IgD-negative memory B cell (primary cell): Measurements from ENCODE around the gene LRRC8A. TPM values are rescaled to one million over a fixed set of nuclear protein-coding genes. Genes with fewer than 3 reads are reported as not detected.

Source experiments
- H3K27ac Mint-ChIP-seq, 3 donors: one replicate each; pipeline ENCODE4 v1.8.0; 2020 to 2022; ENCODE audit warnings: mild to moderate bottlenecking in 3 of 3, mixed read lengths in 3 of 3, moderate library complexity in 1 of 3
- H3K27me3 Mint-ChIP-seq: one replicate; pipeline ENCODE4 v1.8.0; 2021; ENCODE audit warnings: mixed read lengths
- H3K36me3 Mint-ChIP-seq: one replicate; pipeline ENCODE4 v1.8.0; 2020; ENCODE audit warnings: mild to moderate bottlenecking, mixed read lengths
- H3K4me1 Mint-ChIP-seq, 3 donors: one replicate each; pipeline ENCODE4 v1.8.0; 2020 to 2022; ENCODE audit warnings: mixed read lengths in 3 of 3, mild to moderate bottlenecking in 1 of 3
- H3K4me3 Mint-ChIP-seq, 4 donors: one replicate each; pipeline ENCODE4 v1.8.0; 2020 to 2022; ENCODE audit warnings: mild to moderate bottlenecking in 4 of 4, mixed read lengths in 4 of 4, moderate library complexity in 3 of 4
- H3K9me3 Mint-ChIP-seq, 3 donors: one replicate each; pipeline ENCODE4 v1.8.0; 2020 to 2021; ENCODE audit warnings: mixed read lengths in 3 of 3, mild to moderate bottlenecking in 1 of 3
- polyA plus RNA-seq: library from polyadenylated mRNA; unstranded; fragments of 300-500 nt; fragmentation: Illumina TruSeq; gene quantifications from one replicate; pipeline ENCODE4 v1.2.3, GENCODE V29; 2021

The LRRC8A gene
- polyA plus RNA-seq, 1 donor from 2014 or later: 26.2 TPM

GRCh38 chr9:128902351-128903078, 20.6 kb downstream of the LRRC8A start:
- peak overlapping the region; percentile 74 to 94 (median 90) for H3K4me3 Mint-ChIP-seq
- H3K27ac Mint-ChIP-seq: peak overlapping the region; percentile 98 to 100 (median 99)
- peaks cover 7% of the 10 kb centered on the region for H3K36me3 Mint-ChIP-seq
- H3K4me1 Mint-ChIP-seq: peaks cover 26 to 32% (median 28%) of the 10 kb centered on the region in 3 donors
- no peaks in the 10 kb centered on the region for H3K27me3 Mint-ChIP-seq
- no peaks in the 10 kb centered on the region for H3K9me3 Mint-ChIP-seq

DNA sequence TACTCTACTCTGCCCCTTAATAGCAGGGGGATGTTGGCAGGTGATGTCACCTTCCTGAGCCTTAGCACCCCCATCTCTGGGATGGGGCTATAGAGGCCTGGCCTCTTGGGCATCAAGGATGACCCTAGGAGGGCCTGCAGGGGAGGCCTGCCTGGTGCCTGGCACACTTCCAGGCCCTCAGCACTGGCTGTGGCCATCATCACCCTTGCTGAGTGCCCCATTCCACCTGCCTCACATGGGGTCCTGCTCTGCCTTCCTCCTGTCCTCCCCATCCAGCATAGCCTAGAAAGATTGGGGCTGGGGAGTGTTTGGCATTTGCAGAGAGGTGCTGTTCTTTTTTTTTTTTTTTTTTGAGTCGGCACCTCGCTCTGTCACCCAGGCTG, 21.1 kb downstream of the LRRC8A start:
- H3K36me3 Mint-ChIP-seq: peaks cover 7% of the 10 kb centered on the region
- H3K4me1 Mint-ChIP-seq: peaks cover 24 to 31% (median 28%) of the 10 kb centered on the region in 3 donors
- peak overlapping the region; percentile 98 to 100 (median 99) for H3K27ac Mint-ChIP-seq
- H3K27me3 Mint-ChIP-seq: no peaks in the 10 kb centered on the region
- H3K9me3 Mint-ChIP-seq: no peaks in the 10 kb centered on the region
- H3K4me3 Mint-ChIP-seq: peak overlapping the region in 2 of 4 donors; percentile 87 to 94

- Mint-ChIP-seq H3K4me3 (no peak overlapping the region), H3K4me1 (peaks cover 22 to 24% (median 23%) of the 10 kb centered on the region in 3 donors), H3K27me3 (no peaks in the 10 kb centered on the region), H3K27ac (peak overlapping the region; percentile 39 to 98 (median 78)), H3K36me3 (peaks cover 9% of the 10 kb centered on the region), H3K9me3 (no peaks in the 10 kb centered on the region)
These were observed 22.1 kb downstream of the LRRC8A start for GRCh38 chr9:128903871-128904620.

- Mint-ChIP-seq H3K9me3 (no peaks in the 10 kb centered on the region), H3K27ac (peak overlapping the region in 1 of 3 donors; percentile 67), H3K27me3 (no peaks in the 10 kb centered on the region), H3K4me3 (no peak overlapping the region), H3K4me1 (peaks cover 11 to 16% (median 13%) of the 10 kb centered on the region in 3 donors), H3K36me3 (peaks cover 11% of the 10 kb centered on the region)
These were observed 24.0 kb downstream of the LRRC8A start for GRCh38 chr9:128905964-128906363.

GRCh38 chr9:128906741-128907140, 24.8 kb downstream of the LRRC8A start:
- Mint-ChIP-seq H3K27ac (peak overlapping the region in 1 of 3 donors; percentile 58), H3K9me3 (no peaks in the 10 kb centered on the region), H3K4me1 (peaks cover 11 to 16% (median 14%) of the 10 kb centered on the region in 3 donors), H3K36me3 (peaks cover 13% of the 10 kb centered on the region), H3K27me3 (no peaks in the 10 kb centered on the region), H3K4me3 (no peak overlapping the region)

GRCh38 chr9:128908372-128908771, 26.4 kb downstream of the LRRC8A start:
- peaks cover 13% of the 10 kb centered on the region for H3K36me3 Mint-ChIP-seq
- no peaks in the 10 kb centered on the region for H3K27me3 Mint-ChIP-seq
- no peak overlapping the region for H3K27ac Mint-ChIP-seq
- H3K9me3 Mint-ChIP-seq: no peaks in the 10 kb centered on the region
- peaks cover 0 to 12% (median 10%) of the 10 kb centered on the region in 3 donors for H3K4me1 Mint-ChIP-seq
- no peak overlapping the region for H3K4me3 Mint-ChIP-seq

- H3K27ac Mint-ChIP-seq: peak overlapping the region in 1 of 3 donors; percentile 58
- no peaks in the 10 kb centered on the region for H3K27me3 Mint-ChIP-seq
- peaks cover 13% of the 10 kb centered on the region for H3K36me3 Mint-ChIP-seq
- no peak overlapping the region for H3K4me3 Mint-ChIP-seq
- peaks cover 0 to 10% (median 8%) of the 10 kb centered on the region in 3 donors for H3K4me1 Mint-ChIP-seq
- H3K9me3 Mint-ChIP-seq: no peaks in the 10 kb centered on the region
These were observed 27.9 kb downstream of the LRRC8A start for GRCh38 chr9:128909859-128910258.

DNA sequence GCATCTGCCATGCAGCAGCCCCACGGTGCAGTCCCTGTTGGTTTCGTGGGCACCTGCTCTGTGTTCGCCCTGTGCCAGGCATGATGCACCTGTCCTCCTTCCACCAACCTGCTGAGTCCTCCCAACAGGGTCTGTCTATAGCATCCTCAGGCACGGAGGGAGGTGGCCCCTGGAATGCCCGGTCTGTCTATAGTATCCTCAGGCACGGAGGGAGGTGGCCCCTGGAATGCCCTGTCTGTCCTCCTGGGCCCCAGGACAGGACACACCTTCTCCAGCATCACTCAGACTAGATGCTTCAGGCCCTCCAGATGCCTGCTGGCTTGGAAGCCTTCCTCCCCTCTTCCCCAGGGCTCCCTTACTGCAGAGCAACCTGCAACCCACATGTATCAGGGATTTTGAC, 29.0 kb downstream of the LRRC8A start:
- Mint-ChIP-seq H3K4me1 (peaks cover 0 to 7% (median 6%) of the 10 kb centered on the region in 3 donors), H3K9me3 (no peaks in the 10 kb centered on the region), H3K4me3 (no peak overlapping the region), H3K36me3 (peaks cover 13% of the 10 kb centered on the region), H3K27me3 (no peaks in the 10 kb centered on the region), H3K27ac (no peak overlapping the region)

DNA sequence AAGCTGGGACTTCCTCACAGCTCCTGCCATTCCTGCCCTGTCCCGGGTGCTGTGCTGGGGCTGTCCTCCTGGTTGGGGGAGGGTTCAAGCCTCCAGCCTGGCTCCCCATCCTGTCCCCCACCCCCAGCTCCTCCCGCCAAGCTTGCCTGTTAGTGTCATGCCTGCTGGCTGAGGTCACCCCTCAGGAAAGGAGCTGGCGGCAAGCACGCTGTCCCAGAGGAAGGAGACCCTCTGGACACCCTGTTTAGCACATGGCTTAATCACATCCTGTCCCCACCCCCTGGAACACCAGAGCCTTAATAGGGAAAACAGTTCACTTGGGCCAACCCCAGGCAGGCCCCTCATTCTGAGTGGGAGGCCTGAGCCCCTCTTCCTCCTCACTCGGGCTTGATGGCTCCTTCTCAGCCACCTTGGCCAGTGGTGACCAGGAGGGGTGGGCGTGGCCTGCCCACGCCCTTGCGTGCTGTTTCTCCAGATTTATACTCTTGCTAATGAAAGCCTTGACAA, 29.6 kb downstream of the LRRC8A start:
- Mint-ChIP-seq H3K4me1 (peaks cover 0 to 7% (median 5%) of the 10 kb centered on the region in 3 donors), H3K9me3 (no peaks in the 10 kb centered on the region), H3K36me3 (peaks cover 12% of the 10 kb centered on the region), H3K27ac (no peak overlapping the region), H3K27me3 (no peaks in the 10 kb centered on the region), H3K4me3 (no peak overlapping the region)

- peaks cover 0 to 7% (median 4%) of the 10 kb centered on the region in 3 donors for H3K4me1 Mint-ChIP-seq
- peak overlapping the region in 1 of 3 donors; percentile 88 for H3K27ac Mint-ChIP-seq
- peaks cover 10% of the 10 kb centered on the region for H3K36me3 Mint-ChIP-seq
- no peaks in the 10 kb centered on the region for H3K27me3 Mint-ChIP-seq
- H3K4me3 Mint-ChIP-seq: no peak overlapping the region
- no peaks in the 10 kb centered on the region for H3K9me3 Mint-ChIP-seq
These were observed 30.4 kb downstream of the LRRC8A start for GRCh38 chr9:128912270-128912853.

DNA sequence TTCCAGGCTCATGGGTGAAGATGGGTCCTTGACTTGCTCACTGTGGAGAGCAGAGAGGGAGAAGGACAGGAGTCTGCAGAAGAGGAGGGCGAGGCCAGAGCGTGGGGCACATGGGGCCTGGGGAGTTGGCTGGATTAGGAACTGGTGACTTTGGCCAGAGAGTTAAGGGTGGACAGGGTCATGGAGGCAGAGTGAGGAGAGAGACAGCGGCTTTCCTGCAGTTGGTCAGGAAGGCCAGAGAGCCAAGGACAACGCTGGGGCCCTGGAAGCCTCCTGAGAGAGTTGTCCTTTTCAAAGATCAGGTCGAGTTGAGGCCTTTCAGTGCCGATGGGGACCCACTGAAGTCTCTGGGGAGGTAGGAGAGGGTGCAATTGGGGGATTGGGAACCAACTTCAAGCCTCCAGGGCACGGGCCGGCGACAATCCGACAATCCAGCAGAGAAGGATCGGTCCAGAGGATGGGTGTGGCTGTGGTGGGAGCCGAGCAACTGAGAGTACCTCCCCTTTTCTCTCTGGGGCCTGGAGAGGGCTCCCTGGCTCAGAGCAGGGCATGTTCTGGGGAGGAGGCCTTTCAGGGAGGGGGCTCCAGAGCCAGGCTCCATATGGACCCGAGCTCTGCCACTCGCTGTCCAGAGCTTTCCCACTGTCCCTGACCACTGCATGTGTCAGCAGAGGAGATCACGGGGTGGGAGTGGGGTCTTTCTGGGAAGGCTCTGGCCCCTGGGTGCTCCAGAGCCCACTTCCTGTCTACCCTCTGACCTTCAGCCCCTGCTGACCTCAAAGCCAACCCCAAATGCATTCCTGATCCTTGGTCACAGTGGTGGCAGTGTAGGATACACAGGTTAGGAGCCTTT, 31.3 kb downstream of the LRRC8A start:
- peaks cover 0 to 7% (median 2%) of the 10 kb centered on the region in 3 donors for H3K4me1 Mint-ChIP-seq
- peak overlapping the region in 1 of 3 donors; percentile 88 for H3K27ac Mint-ChIP-seq
- no peak overlapping the region for H3K4me3 Mint-ChIP-seq
- peaks cover 11% of the 10 kb centered on the region for H3K36me3 Mint-ChIP-seq
- H3K9me3 Mint-ChIP-seq: no peaks in the 10 kb centered on the region
- H3K27me3 Mint-ChIP-seq: no peaks in the 10 kb centered on the region

- Mint-ChIP-seq H3K27ac (peak overlapping the region in 1 of 3 donors; percentile 53), H3K36me3 (peaks cover 7% of the 10 kb centered on the region), H3K4me1 (peaks cover 0 to 7% (median 2%) of the 10 kb centered on the region in 3 donors), H3K4me3 (no peak overlapping the region), H3K9me3 (no peaks in the 10 kb centered on the region), H3K27me3 (no peaks in the 10 kb centered on the region)
These were observed 32.3 kb downstream of the LRRC8A start for GRCh38 chr9:128913995-128914772.

DNA sequence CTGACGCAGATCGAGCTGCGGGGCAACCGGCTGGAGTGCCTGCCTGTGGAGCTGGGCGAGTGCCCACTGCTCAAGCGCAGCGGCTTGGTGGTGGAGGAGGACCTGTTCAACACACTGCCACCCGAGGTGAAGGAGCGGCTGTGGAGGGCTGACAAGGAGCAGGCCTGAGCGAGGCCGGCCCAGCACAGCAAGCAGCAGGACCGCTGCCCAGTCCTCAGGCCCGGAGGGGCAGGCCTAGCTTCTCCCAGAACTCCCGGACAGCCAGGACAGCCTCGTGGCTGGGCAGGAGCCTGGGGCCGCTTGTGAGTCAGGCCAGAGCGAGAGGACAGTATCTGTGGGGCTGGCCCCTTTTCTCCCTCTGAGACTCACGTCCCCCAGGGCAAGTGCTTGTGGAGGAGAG, 34.3 kb downstream of the LRRC8A start:
- H3K4me3 Mint-ChIP-seq: no peak overlapping the region
- H3K9me3 Mint-ChIP-seq: no peaks in the 10 kb centered on the region
- no peaks in the 10 kb centered on the region for H3K27me3 Mint-ChIP-seq
- peaks cover 4% of the 10 kb centered on the region for H3K36me3 Mint-ChIP-seq
- H3K27ac Mint-ChIP-seq: no peak overlapping the region
- H3K4me1 Mint-ChIP-seq: peaks cover 0 to 6% (median 2%) of the 10 kb centered on the region in 3 donors

DNA sequence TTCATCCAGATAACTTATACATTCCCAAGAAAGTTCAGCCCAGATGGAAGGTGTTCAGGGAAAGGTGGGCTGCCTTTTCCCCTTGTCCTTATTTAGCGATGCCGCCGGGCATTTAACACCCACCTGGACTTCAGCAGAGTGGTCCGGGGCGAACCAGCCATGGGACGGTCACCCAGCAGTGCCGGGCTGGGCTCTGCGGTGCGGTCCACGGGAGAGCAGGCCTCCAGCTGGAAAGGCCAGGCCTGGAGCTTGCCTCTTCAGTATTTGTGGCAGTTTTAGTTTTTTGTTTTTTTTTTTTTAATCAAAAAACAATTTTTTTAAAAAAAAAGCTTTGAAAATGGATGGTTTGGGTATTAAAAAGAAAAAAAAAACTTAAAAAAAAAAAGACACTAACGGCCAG, 34.8 kb downstream of the LRRC8A start:
- H3K9me3 Mint-ChIP-seq: no peaks in the 10 kb centered on the region
- peaks cover 4% of the 10 kb centered on the region for H3K36me3 Mint-ChIP-seq
- no peak overlapping the region for H3K27ac Mint-ChIP-seq
- peaks cover 0 to 6% (median 2%) of the 10 kb centered on the region in 3 donors for H3K4me1 Mint-ChIP-seq
- no peaks in the 10 kb centered on the region for H3K27me3 Mint-ChIP-seq
- H3K4me3 Mint-ChIP-seq: no peak overlapping the region
